ENCODE measurements around the gene ARHGAP15.

GRCh38 chr2:143192106-143192505 lies 62.9 kb downstream of the ARHGAP15 start:
- no peak for TF ChIP-seq POLR2A (IDR thresholded peaks at IDR 0.05; ENCODE audit: low read length)
- no peak for TF ChIP-seq GATA1 (IDR thresholded peaks at IDR 0.05; ENCODE audit: low read depth, low read length)

Measured in erythroblast (primary cell).